ENCODE measurements around the gene PDE10A. TPM values are rescaled to one million over a fixed set of nuclear protein-coding genes. Genes with fewer than 3 reads are reported as not detected.
A peak's percentile ranks its signal among the peaks of the same experiment; 100 is the strongest.

The PDE10A gene
- total and polyA plus RNA-seq, 2 of the 4 experiments (the other 2 are of a cell fraction) = 3.4 to 12.4 TPM

DNA sequence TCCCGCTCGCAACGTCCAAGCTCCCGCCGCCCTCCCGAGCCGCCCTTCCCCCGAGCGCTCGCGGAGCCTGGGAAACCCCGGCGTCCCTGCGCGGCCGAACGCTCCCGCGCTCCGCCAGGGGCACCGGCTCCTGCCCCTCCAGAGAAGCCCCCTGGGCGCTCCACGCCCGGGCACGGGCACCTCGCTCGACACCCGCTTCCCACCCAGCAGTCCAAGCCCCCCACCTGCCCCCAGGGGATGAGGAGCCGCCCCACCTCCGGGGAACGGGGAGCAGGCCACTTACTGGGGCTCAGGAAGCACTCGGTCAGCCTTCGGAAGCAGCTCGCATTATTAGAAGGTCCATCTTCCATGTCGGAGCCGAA, 1.4 kb downstream of the PDE10A start:
- peak overlapping the region in 1 of 2 experiments; percentile 13; a peak in 1 of 4 replicates for H4K8ac ChIP-seq (ENCODE audit: low read depth in 2 of 2, low read length in 2 of 2)
- H2AK9ac ChIP-seq (replicated peaks; ENCODE audit: low read depth, low read length, poor library complexity) = no peak overlapping the region
- H3K4me1 ChIP-seq (ENCODE audit: control insufficient read depth, insufficient read depth, low read length) = peaks cover 11% of the 10 kb centered on the region
- peaks cover 5% of the 10 kb centered on the region; the same call in 1 of the 2 replicates for H3K9me1 ChIP-seq (ENCODE audit: insufficient read depth, low read length)
- intact Hi-C loops (cut with micrococcal nuclease) = loop anchor here (2.0 to 10.0 kb wide), 4 partner anchors 25 to 443 kb away; no protein-coding TSS in a partner anchor
- H3K18ac ChIP-seq (ENCODE audit: low read depth, low read length) = 0 out of 2 replicates have a peak overlapping the region, but pooled peaks have one; percentile 32
- WGBS, 2 experiments (ENCODE audit: extremely low coverage in 2 of 2, insufficient read length in 1 of 2) = 0% methylated on average over 20 of the region's 36 CpGs; no CpG with 5 or more reads in 1 of the 2 experiments
- H2BK15ac ChIP-seq (ENCODE audit: low read depth, low read length) = no peak overlapping the region
- no TSS peak for BruUV-seq (replicated peaks)
- H3K56ac ChIP-seq (ENCODE audit: extremely low read depth, insufficient read depth, low read length) = no peak overlapping the region
- H2AFZ ChIP-seq (replicated peaks; ENCODE audit: low read length, poor library complexity) = peak overlapping the region; percentile 89
- no peak overlapping the region for H3K14ac ChIP-seq (replicated peaks; ENCODE audit: low read depth, low read length)
- no peaks in the 10 kb centered on the region for H3K9me3 ChIP-seq (ENCODE audit: control insufficient read depth, insufficient read depth, low read length)
- H3K4ac ChIP-seq (ENCODE audit: low read depth, low read length) = peak overlapping the region; percentile 15; the same call in 1 of the 2 replicates
- H3K27me3 ChIP-seq (ENCODE audit: control insufficient read depth, insufficient read depth, low read length) = peaks cover 3% of the 10 kb centered on the region
- 0 out of 2 replicates have a peak overlapping the region, but pooled peaks have one; percentile 15 for H4K91ac ChIP-seq (ENCODE audit: insufficient read depth, low read depth, low read length)
- H3K27ac ChIP-seq (ENCODE audit: insufficient read depth, low read length) = peak overlapping the region; percentile 82
- H2AK5ac ChIP-seq (ENCODE audit: low read depth, low read length) = no peak overlapping the region; the same call in 1 of the 2 replicates
- dilution Hi-C loops (cut with HindIII; ENCODE audit: low sequenced_read_pairs, unreplicated experiment) = no loop called here
- H2BK5ac ChIP-seq (ENCODE audit: low read depth, low read length, poor library complexity, severe bottlenecking) = peak overlapping the region; percentile 62
- in situ Hi-C loops (cut with MboI; ENCODE audit: low sequenced_read_pairs) = no loop called here
- H3K4me3 ChIP-seq (ENCODE audit: insufficient read depth, low read depth, low read length) = peak overlapping the region; percentile 75
- peaks cover 19% of the 10 kb centered on the region for H4K20me1 ChIP-seq (ENCODE audit: insufficient read depth, low read length)
- H3K4me2 ChIP-seq (ENCODE audit: low read depth, low read length) = peak overlapping the region; percentile 88
- H3K23ac ChIP-seq (ENCODE audit: low read depth, low read length) = peak overlapping the region; percentile 52; the same call in 1 of the 2 replicates
- no peak overlapping the region for H2BK20ac ChIP-seq (ENCODE audit: low read depth, low read length)
- TF ChIP-seq SMC3 (IDR thresholded peaks at IDR 0.05; ENCODE audit: low read depth, low read length) = no peak
- TF ChIP-seq CEBPB (IDR thresholded peaks at IDR 0.05; ENCODE audit: low read depth, low read length) = no peak
- TF ChIP-seq NFE2L2 (IDR thresholded peaks at IDR 0.05; ENCODE audit: low read depth, low read length) = no peak
- TF ChIP-seq RFX5 (IDR thresholded peaks at IDR 0.05; ENCODE audit: low read depth, low read length) = no peak
- TF ChIP-seq MAZ (IDR thresholded peaks at IDR 0.05; ENCODE audit: borderline replicate concordance, low read depth, low read length) = no peak
- TF ChIP-seq CHD1 (IDR thresholded peaks at IDR 0.05; ENCODE audit: low read depth, low read length) = no peak
- no peak overlapping the region for H4K5ac ChIP-seq (ENCODE audit: low read depth, low read length)
- DNase-seq (no peak), ATAC-seq (ENCODE audit: low read depth) (peak; percentile 1; the same call in 1 of the 2 replicates)
- H2BK120ac ChIP-seq (ENCODE audit: low read depth, low read length) = no peak overlapping the region
- H3K36me3 ChIP-seq (ENCODE audit: control insufficient read depth, insufficient read depth, low read length) = no peaks in the 10 kb centered on the region
- peak overlapping the region; percentile 79 for H3K9ac ChIP-seq (ENCODE audit: low read depth, low read length)
- POLR2A ChIA-PET (ENCODE audit: unreplicated experiment) = no interaction called here
- CTCF ChIA-PET = no interaction called here
- H3K79me1 ChIP-seq (ENCODE audit: low read depth in 1 of 2, low read length in 2 of 2) = peaks cover 7 to 29% of the 10 kb centered on the region in 2 experiments; a peak in 2 of 4 replicates
